GM19043 (cell line): ENCODE measurements around the gene KLHL2.
A peak's percentile ranks its signal among the peaks of the same experiment; 100 is the strongest.

Source experiments
- ATAC-seq: cut with Tn5 transposase; IDR thresholded peaks from one replicate; pipeline ENCODE4 v1.9.1; 2021; ENCODE audit warnings: low read depth; ENCODE audit not compliant: unreplicated experiment

Gene KLHL2

DNA sequence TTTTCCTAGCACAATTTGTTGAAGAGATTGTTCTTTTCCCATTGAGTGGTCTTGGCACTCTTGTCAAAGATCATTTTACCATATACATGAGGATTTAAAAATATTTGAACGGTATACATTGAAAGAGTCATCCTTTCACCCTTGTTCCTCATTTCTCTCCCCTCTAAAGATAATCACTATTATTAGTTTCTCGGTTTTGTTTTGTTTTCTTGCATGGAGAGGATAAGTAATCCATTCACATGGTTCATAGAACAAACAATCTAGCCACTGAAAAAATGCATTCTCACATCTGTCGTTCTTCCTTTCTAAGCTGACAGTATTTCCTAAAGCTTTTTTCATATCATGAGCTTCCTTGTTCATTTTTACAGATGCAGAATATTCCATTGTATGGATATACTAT is 80.9 kb downstream of the KLHL2 start:
- ATAC-seq = peak; percentile 59

DNA sequence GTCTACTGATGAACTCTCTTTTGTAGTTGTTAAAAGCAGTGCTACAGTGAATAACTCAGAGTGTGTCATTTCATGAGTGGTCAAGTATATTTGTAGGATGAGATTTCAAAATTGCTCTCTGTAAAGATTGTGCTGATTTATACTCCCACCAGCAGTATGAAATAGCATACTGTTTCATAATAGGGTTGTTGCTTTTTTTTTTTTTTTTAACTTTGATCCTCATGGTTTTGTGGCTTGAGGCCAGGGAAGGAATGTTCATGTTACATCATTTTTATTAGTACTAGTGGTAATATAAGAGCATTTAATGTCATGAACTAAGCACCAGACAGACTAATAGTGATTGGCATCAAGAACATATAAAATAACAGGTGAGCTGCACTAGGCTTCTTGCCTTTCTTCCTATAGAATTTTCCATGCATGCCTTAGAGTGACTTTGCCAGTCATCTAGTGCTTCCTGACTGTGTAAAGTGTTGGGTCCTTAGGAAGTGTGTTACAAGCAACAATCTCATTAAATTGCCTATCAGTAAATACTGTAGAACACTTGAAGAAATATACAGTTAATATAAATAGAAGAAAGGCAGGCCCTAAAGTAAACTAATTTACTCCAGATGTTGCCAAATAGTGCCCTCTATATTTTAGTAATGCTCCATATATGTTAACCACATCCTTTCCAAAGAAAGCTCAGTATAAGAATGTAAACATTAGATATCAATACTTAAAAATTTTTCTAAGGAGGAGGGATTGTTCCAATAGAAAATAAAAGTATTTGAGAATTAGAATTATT is 81.5 kb downstream of the KLHL2 start:
- peak; percentile 18 for ATAC-seq

DNA sequence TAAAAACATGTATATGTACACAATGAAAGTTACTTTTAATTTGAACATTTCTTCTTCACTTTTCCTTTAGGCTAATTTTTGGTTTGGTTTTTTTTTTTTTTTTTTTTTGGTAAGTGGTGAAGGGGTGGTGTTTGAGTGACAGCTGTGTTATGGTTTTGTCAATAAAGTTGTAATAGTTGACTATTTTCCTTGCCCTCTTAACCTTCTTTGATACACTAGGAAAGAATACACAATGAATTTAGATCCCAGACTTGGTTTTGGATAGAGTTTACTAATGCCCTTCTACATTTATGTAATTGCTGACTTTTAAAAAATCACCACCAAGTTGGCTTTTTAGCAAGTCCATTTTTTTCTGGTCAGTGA is 82.0 kb downstream of the KLHL2 start:
- ATAC-seq = no peak

DNA sequence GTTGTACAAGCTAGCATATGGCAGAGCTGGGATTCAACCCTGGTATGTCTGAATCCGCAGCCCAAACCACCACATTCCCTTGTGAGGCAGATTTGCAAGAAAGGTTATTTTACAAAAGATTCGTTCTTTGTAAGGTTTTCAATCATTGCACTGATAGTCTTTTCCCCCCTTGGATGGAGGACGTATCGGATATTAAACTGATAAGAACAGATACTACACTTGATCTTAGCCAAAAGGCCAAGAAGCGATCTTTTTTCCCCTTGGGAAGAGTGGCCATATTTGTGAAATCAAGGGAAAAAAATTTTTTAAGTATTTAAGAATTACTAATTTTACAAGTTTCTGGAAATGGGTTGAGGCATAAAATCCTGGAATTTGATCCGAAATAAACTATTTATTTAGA is 85.7 kb downstream of the KLHL2 start:
- no peak for ATAC-seq

DNA sequence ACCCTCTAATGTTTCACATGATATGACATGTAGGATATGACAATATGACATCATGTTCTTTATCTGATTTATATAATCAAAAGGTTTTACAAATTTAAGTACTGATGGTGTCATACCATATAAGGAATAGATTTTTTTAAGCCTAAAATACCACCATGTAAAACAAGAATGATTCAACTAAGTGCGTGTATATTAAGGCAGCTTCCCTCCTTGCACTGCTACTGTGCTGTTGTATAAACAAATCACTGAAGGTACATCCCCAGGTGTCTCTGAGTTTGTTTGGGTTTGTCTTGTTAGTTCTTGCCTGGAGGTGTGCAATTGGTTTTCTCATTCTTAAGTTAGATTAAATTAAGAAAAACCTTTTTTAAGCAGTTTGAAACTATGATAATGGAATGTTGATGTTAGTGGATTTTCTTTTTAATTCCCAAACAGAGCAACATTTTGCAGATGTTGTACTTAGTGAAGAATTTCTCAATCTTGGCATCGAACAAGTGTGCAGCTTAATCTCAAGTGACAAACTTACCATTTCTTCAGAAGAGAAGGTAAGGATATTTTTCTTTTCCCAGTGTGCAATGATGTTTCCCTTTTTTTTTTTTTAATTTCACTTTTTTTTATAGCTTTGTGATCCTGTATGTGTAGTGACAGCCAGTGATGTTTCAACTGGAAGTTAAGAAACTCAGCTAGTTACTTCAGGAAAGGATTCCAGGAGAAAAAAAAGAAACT is 86.7 kb downstream of the KLHL2 start:
- no peak for ATAC-seq

DNA sequence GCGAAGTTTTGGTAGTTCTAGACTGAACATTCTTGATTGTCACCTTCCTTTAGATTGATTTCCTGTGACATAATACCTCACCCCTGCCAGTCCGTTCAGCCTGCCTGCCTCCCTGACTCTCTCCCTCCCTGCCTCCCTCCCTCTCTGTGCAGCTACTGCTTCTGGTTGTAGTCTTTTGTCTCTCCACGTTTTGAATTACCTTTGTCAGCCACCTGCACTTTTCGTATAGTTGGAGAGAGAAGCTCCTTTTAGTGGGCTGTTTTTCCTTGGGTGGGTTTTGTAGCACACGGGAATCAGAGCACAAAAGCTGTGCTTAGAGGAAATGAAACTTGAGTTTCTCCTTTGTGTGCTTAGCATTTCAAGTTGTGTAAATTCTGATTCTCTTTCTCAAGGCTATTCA is 87.5 kb downstream of the KLHL2 start:
- ATAC-seq = peak; percentile 94

DNA sequence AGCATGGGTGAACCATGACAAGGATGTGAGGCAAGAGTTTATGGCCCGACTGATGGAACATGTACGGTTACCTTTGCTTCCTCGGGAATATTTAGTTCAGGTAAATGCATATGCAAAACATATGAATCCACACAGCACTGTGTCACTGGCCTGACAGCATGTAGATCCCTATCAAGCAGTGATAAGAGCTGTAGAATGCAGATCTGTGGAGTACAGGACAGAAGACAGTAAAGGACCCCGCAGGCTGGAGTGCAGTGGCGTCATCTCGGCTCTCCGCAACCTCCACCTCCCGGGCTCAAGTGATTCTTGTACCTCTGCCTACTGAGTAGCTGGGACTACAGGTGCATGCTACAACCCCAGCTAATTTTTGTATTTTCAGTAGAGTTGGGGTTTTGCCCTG is 90.3 kb downstream of the KLHL2 start:
- no peak for ATAC-seq

DNA sequence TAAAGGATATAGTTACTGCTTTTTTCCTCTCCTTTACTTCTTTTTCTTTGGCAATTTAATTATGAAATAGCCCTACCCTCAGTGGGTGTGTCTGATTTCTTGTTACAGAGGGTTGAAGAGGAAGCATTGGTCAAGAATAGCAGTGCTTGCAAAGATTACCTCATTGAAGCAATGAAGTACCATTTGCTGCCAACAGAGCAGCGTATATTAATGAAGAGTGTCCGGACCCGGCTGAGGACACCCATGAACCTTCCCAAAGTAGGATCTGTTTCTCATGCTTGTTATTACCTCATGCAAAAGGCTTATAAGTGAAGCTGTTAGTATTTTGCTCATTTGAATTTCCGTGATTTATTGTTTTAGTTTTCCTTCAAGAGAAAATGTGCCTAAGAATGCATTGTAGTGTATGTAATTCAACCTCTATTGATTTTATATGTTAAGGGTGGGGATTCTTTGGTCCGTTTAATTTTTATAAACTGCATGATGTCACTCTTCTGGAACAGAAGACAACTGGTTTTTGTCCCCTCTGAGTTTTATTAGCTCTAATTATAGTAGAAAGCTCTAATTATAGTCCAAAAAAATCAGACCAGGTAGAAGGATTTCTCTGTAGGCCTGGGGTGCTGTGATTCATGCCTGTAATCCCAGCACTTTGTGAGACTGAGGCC is 92.2 kb downstream of the KLHL2 start:
- ATAC-seq = no peak

DNA sequence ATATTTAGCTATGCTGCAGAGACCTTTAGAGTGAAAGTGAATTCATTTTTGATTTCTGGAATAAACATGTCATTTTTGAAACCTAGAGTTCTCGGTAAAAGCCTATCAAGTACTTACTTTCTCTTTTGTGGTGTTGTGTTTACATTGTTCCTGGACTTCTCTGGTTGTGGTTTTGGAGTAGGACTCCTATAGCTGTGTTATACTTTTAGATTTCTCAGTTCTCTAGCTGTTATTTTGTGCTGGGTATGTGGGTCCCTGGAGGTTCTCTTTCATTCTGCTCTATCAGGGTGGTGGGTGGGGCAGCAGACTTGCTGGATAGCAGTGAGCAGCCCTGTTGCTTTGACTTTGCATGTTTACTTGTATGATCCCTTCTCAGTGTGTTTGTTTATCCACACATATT is 94.5 kb downstream of the KLHL2 start:
- ATAC-seq = peak; percentile 84

DNA sequence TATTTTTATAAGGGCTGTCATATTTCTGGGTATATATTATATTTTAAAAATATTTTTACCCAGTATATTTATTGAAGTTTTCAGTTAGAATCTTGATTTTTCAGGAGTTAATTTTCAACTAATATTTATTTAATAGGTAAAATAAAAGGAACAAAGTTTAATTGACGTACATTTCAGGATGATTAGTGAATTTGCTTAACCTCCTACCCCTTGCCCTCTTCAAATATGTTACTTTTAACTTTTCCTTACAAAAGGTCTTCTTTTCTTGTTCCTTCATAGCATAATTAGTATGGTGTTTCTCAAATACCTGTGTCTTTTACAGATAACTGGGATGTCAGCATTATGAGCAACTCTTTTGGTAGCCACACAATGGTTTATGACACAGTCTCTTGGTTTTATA is 95.3 kb downstream of the KLHL2 start:
- no peak for ATAC-seq

DNA sequence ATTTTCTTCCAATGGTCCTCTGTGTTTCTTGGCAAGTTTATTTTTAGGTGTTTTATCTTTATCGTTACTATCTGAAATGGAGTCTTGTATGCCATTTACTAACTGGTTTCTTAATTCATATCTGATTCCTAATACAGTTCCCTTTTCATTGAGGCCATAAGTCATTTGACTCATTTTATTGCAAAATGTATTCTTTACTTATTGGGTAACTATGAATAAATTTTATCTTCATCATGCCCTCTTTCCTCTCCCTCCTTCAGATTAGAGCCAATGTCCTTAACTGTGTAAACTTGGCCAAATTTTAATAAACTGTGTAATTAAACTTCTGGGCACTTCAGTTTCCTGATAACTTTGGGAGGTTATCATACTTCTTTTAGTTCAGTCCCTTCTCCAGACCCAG is 100.8 kb downstream of the KLHL2 start:
- ATAC-seq = no peak

DNA sequence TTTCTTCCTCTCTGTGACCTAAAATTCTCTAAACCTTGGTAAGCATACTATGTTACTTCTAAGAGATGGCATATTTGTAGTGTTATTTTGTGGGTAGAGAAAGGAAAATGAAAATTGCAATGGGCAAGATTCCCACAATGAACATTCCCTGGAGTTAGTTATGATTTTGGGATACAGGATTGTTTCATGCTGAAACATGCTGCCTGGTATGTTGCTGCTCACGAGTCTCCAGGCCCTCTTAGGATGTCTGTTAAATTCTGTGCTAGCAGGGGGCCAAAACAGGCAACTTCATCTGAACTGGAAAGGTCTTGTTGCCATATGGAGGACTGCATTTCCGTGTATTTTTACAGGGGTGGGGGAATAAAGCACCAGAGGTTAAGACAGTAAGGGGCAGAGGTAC is 101.2 kb downstream of the KLHL2 start:
- no peak for ATAC-seq

DNA sequence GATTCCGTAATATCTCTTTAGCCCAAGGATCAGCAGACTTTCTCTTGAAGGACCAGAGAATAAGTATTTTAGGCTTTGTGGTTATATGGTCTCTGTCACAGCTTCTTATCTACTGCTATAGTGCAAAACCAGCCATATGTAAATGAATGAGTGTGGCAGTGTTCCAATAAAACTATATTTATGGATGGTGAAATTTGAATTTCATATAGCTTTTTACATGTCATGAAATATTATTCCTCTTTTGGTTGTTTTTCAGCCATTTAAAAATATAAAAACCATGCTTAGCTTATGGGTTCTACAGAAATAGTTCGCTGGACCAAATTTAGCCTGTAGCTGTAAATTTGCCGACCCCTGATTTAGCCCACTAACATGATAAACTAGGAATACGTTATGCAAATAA is 102.1 kb downstream of the KLHL2 start:
- no peak for ATAC-seq

DNA sequence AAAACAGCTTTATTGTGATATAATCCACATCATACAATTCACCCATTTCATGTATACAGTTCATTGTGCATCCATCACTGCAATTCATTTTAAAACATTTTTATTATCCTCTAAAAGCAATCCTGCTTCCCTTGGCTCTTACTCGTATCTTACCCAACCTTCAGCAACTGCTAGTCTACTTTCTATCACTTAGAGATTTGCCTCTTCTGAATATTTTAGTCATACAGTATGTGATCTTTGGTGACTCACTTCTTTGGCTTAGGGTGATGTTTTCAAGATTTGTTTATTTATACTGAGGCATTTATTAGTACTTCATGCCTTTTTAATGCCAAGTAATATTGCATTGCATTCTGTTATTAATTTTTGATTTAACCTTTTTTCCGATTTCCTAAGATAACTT is 105.1 kb downstream of the KLHL2 start:
- ATAC-seq = no peak

DNA sequence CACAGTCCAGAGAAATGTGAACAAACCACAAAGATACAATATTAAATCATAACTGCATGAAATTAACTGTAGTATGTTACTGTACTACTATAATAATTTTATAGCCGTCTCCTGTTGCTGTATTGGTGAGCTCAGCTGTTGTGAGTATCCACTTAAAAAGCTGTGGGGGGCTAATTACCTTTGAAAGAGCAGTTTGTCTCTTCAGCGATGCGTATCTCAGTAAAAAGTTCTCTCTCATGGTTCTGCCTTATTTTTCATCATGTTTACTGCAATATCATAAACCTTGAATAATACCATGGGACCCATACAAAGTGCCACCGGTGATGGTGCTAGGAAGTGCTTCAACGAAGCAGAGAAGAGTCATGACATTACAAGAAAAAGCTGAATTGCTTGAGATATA is 111.7 kb downstream of the KLHL2 start:
- no peak for ATAC-seq

DNA sequence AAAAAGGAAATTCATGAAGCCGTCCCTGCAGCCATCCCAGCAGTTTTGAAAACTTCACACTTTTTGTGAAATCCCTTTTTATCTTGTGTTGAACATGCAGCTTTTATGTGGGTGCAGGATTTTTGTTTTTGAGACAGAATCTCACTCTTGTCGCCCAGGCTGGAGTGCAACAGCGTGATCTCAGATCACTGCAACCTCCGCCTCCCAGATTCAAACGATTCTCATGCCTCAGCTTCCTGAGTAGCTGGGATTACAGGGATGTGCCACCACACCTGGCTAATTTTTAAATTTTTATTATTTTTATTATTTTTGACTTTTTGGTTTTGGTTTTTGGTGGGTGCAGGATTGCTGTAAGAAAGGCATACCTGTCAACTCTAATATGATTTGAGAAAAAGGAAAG is 112.1 kb downstream of the KLHL2 start:
- no peak for ATAC-seq

DNA sequence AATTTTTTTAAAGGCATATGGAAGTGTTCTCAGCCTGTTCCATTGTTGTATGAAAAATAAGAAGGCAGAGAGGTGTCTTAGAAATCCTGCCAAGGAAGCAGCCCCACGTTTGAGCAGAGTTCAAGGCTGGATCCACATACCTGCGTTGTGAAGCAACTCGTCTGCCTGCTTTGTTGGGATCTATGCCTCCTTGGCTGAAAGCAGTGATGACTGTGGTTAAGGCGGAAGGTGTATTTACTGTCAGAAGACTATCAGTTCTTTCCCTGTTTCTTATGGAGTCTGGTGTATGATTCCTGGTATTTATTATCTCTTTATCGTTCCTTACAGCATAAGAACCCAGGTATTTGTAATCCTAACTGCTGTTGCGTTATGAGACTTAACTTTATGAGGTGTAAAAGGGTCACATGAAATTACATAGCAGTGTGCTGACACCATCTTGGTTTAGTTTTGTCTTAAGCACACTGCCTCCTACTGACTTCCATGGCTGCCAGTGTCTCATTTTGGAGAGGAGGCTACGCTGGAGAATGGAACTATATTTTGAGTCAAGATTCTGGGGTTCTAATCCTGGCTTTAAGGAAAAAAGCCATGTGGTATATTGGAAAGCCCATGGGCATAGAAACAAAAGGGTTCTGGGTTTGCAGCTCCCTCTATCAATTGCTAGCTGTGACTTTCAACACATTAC is 117.0 kb downstream of the KLHL2 start:
- ATAC-seq = no peak

DNA sequence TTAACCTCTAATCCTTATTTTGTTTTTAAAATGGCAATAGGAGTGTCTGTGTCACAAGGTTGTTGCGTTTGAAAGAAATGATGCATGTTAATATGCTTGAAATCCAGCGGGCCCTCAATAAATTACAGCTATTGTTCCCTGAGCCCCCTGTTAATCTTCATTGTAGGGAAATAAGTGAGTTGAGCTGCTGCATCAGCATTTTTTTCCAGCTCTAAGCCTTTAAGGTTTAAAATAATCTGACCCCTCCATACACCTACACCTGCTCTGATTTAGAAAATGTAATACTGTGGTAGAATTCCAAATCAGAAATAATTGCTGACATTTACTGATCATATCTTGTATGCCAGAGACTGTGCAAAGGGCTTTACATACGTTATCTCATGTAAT is 117.5 kb downstream of the KLHL2 start:
- no peak for ATAC-seq

DNA sequence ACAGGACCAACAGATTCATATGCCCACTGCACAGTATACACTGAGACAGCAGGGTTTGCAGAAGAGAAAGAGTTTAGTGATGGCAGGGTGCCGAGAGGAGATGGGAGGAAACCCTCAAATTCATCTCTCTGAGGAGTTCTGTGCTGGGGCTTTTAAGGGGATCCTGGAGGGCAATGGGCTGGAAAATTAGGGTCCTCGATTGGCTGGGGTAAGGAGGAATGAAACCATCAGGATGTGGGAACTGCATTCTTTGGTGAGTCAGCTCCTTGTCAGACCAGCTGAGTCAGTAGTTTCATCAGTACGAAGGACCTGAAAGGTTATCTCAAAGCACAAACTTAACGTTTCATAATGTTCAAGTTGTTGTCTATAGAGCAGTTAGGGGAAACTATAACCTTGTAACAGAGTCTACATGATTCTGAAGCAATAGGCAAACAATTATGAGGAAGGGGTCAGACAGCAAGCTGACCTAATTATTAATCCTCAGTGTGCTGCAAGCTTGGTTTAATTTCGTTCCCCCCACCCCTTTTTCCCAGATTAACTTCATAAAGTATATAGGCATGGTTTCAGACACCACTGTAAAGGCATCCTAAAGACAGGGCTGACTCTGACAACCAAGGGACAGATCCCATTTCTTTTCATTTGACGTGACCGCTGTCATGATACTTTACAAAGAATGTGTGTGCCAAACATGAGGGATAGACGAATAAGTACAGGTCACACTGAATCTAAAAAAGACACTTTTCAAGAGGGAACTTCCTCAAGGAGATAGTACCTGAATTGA is 118.6 kb downstream of the KLHL2 start:
- ATAC-seq = no peak

DNA sequence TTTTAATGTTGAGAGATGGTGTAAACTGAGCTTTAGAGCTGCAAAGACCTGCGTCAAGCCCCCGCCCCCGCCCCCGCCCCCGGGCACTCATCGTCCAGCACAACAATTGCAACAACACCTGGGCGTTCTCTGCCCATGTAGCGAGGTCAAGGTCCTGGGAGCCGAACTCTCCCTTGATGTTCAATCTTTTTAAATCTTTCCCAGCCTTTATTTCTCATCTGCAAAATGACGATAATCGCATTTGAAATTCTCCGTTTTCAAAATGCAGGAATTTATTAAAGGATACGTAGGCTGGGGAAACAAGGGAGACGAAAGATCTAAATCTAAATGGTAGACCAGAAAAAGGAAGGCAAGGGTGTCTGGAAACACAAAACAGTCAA is 119.5 kb downstream of the KLHL2 start:
- ATAC-seq = peak; percentile 11
